Right atrium auricular region (tissue), 2 donors: ENCODE measurements around the gene PIKFYVE. TPM values are rescaled to one million over a fixed set of nuclear protein-coding genes. Genes with fewer than 3 reads are reported as not detected.

Source experiments
- DNase-seq: peaks from one replicate; pipeline ENCODE4 v3.0.0-alpha.2; 2019; ENCODE audit warnings: low spot score
- H3K27ac ChIP-seq, 2 donors: fragments of 200-600 bp; sonication (generic); 1 replicate in 1 of 2; 2 replicates in 1 of 2; pipeline ENCODE4 v1.5.1; 2016 to 2019
- H3K27me3 ChIP-seq, 2 donors: fragments of 200-600 bp; sonication (generic); one replicate each; pipeline versions ENCODE4 v1.5.1 to v1.6.0; 2017 to 2019
- H3K36me3 ChIP-seq: fragments of 200-600 bp; sonication (generic); one replicate; pipeline ENCODE4 v1.5.1; 2016
- H3K4me1 ChIP-seq, 2 donors: fragments of 200-600 bp; sonication (generic); one replicate each; pipeline versions ENCODE4 v1.5.1 to v1.6.0; 2017 to 2019
- H3K4me3 ChIP-seq, 2 donors: fragments of 200-600 bp; sonication (generic); 1 replicate in 1 of 2; 2 replicates in 1 of 2; pipeline ENCODE4 v1.5.1; 2017 to 2019; ENCODE audit warnings: mild to moderate bottlenecking in 1 of 2, moderate library complexity in 1 of 2
- H3K9me3 ChIP-seq, 2 donors: fragments of 200-600 bp; sonication (generic); one replicate each; pipeline ENCODE4 v1.5.1; 2019
- total RNA-seq, 2 donors: library from RNA; depleted of rRNA; stranded (reverse); fragments of >200 nt; gene quantifications; one replicate each; pipeline ENCODE4 v1.1.0, GENCODE V29; 2016
- TF ChIP-seq, protein P1 (sequence below), 2 donors: fragments of 200-600 bp; sonication (generic); IDR thresholded peaks; one replicate each; pipeline ENCODE4 v1.5.1; 2019; ENCODE audit warnings: antibody characterized with exemption in 2 of 2

The PIKFYVE gene
- total RNA-seq, 2 donors from 2014 or later, result 15.8 to 17.8 TPM

DNA sequence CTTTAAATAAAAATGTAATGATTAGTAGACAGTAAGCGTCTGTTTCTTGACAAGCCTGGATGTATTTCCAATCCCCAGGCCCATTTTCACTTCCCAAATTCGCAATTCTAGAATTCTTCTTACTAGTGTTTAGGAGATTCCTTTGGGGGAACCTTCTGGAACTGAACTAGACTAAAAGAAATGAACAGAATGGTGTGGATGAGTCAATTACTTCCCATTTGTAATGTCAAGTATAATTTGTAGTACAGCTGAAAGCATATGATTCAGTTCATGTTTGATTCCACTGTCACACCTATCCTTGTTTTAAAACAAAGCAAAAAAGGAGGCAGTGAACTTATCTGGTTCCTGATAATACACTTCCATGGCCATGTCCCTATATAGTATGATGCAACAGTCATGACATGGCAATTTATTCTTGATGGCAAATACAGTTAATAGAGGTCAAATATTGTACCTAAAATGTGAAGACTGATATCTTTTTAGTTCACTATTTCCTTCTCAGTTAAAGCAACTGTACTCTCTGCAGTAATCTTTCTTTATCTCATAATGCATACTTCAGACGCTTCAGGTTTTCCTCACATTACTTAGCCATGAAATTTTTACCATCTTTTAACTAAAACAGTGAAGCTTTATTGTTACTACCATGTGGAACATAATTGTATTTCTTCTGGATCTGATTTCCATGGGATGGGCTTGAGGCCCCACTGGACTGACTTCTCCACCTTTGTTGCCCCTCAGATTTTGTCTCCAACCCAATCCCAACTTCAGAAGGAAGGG lies 13.2 kb upstream of the PIKFYVE start:
- peaks cover 0 to 32% of the 10 kb centered on the region in 2 donors for H3K4me1 ChIP-seq
- TF ChIP-seq, protein P1, sequence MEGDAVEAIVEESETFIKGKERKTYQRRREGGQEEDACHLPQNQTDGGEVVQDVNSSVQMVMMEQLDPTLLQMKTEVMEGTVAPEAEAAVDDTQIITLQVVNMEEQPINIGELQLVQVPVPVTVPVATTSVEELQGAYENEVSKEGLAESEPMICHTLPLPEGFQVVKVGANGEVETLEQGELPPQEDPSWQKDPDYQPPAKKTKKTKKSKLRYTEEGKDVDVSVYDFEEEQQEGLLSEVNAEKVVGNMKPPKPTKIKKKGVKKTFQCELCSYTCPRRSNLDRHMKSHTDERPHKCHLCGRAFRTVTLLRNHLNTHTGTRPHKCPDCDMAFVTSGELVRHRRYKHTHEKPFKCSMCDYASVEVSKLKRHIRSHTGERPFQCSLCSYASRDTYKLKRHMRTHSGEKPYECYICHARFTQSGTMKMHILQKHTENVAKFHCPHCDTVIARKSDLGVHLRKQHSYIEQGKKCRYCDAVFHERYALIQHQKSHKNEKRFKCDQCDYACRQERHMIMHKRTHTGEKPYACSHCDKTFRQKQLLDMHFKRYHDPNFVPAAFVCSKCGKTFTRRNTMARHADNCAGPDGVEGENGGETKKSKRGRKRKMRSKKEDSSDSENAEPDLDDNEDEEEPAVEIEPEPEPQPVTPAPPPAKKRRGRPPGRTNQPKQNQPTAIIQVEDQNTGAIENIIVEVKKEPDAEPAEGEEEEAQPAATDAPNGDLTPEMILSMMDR (IDR thresholded peaks at IDR 0.05), result no peak
- H3K27ac ChIP-seq, result peak overlapping the region in 1 of 2 donors; percentile 92
- H3K27me3 ChIP-seq, result no peaks in the 10 kb centered on the region
- DNase-seq, result no peak
- peak overlapping the region in 1 of 2 donors; percentile 85 for H3K4me3 ChIP-seq
- no peaks in the 10 kb centered on the region for H3K9me3 ChIP-seq
- H3K36me3 ChIP-seq, result peaks cover 27% of the 10 kb centered on the region

DNA sequence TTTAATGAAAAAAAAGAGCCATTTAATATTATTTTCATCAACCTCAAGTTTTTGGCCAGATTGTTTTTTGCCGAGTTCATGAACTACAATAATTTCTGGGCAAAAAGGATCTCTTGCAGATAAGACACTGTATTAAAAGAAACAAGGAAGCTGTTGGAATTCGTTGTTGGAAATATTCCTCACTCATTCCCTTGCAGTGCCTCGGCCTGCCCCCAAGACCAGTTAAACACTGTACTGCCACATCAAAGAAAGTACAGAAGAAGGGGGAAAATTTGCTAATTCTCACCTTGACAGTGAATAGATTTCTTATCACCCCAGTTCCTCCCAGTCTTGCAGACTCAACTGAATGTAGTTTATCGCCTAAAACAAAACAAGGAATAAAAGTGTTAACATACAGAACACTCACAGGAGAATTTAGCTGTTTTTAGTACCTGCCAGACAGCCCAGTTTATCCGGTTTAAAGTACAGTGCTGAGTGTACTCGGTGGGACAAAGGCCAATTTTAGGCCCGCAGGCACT lies 12.4 kb upstream of the PIKFYVE start:
- TF ChIP-seq, protein P1 (IDR thresholded peaks at IDR 0.05), result no peak
- no peak for DNase-seq
- peaks cover 0 to 32% of the 10 kb centered on the region in 2 donors for H3K4me1 ChIP-seq
- peak overlapping the region; percentile 77 to 92 for H3K27ac ChIP-seq
- H3K9me3 ChIP-seq, result no peaks in the 10 kb centered on the region
- H3K4me3 ChIP-seq, result peak overlapping the region; percentile 76 to 85
- H3K27me3 ChIP-seq, result no peaks in the 10 kb centered on the region
- peaks cover 20% of the 10 kb centered on the region for H3K36me3 ChIP-seq

DNA sequence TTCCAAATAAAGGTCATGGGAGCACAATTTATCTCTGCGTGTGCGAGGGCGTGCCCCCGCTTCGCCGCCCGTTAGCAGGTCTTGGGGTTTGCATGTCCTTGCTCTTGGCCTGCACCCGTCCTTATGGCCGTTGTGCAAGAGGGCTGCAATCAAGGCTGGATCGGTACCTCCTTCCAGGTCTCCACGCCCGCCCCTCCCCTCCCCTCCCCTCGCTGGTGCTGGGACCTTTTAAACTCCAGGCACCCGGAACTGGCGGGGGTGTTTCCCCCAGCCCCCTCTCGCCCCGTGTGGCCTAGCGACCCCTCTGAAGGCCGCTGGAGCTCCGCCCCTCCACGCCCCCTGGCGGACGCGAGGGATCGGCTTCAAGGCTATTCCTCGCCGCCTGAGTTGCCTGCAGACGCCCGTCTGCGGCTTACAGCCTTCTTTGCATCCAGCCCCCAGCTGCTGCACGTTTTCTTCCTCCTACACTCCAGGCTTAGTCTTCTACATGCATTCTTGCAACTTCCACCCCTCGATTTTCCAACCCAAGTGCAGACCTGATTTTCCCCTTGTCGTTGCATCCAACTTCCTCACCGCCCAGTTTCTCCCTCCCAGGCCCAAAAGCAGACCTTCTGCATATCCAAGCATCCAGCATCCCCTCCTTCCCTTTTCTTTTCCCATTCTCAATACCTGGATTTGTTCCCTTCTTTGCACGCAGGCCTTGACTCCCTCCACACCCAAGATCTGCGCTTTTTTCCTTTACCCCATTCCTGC lies 11.8 kb upstream of the PIKFYVE start:
- H3K4me3 ChIP-seq, result peak overlapping the region; percentile 76 to 85
- no peaks in the 10 kb centered on the region for H3K27me3 ChIP-seq
- peaks cover 0 to 32% of the 10 kb centered on the region in 2 donors for H3K4me1 ChIP-seq
- DNase-seq, result peak; percentile 73
- TF ChIP-seq, protein P1 (IDR thresholded peaks at IDR 0.05), result peak; percentile 71 to 93
- H3K9me3 ChIP-seq, result no peaks in the 10 kb centered on the region
- peaks cover 14% of the 10 kb centered on the region for H3K36me3 ChIP-seq
- H3K27ac ChIP-seq, result peak overlapping the region; percentile 77 to 92

DNA sequence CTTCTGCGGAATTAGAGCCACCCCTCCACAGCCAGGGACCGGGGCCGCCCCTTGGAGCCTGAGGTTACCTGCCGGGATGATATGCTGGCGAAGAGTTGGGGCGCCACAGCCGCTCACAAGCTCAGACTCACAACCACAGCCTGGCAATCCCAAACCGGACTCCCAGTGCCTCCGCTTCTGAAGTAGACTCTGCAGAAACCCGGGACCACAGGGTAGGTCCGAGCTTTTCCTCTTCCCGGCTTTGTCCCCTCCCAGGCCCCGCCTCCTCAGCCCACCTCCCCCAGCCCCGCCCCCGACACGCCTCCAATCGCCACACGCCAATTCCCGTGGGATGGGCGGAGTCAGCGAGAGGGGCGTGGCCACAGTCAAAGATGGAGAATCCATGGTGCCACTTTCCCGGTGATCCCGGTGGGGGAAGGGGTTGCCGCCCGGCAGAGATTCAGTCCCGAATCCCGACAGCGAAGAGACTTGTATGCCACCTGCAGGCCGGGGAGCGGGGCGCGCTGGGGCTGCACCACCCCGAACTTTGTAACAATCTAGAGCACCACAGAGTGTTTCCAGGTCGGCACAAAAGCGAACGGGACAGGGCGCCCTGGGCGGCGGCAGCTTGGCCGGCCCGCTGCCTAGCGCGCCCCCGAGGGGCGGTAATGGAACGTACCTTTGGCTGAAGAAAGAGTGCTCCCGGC lies 11.0 kb upstream of the PIKFYVE start, which contains the start of gene IDH1:
Gene IDH1 (minus strand): TSS at position 201 of the 686 bp plus-strand sequence. CDS start 3,520 bp downstream, outside the sequence.
- TF ChIP-seq, protein P1 (IDR thresholded peaks at IDR 0.05), result peak; percentile 29 to 58
- H3K4me1 ChIP-seq, result peaks cover 0 to 32% of the 10 kb centered on the region in 2 donors
- peak within 1 kb of the TSS; percentile 76 to 85 for H3K4me3 ChIP-seq
- peak within 1 kb of the TSS; percentile 77 to 92 for H3K27ac ChIP-seq
- H3K9me3 ChIP-seq, result no peaks in the 10 kb centered on the region
- H3K36me3 ChIP-seq, result peaks cover 9% of the 10 kb centered on the region
- H3K27me3 ChIP-seq, result no peaks in the 10 kb centered on the region
- peak; percentile 97 for DNase-seq

DNA sequence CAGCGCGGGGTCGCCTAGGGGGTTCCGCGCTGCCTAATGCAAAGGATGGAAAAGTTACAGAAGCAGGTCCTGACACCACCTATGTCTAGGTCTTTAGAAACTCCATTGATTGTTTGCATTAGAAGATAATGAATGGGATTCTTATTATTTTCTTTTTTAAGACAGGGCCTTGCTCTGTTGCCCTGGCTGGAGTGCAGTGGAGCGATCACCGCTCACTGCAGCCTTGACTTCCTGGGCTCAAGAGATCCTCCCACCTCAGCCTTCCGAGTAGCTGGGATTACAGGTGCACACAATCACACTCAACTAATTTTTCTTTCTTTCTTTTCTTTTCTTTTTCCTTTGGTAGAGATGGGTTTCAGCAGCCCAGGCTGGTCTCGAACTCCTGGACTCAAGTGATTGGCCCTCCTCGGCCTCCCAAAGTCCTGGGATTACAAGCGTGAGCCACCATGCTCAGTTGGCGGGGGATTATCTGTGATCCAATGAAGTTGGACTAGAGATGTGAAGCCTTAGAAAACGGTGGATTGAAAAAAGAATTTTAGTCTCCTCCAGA lies 10.4 kb upstream of the PIKFYVE start:
- no peak for DNase-seq
- H3K9me3 ChIP-seq, result no peaks in the 10 kb centered on the region
- TF ChIP-seq, protein P1 (IDR thresholded peaks at IDR 0.05), result no peak
- H3K27ac ChIP-seq, result peak overlapping the region; percentile 77 to 92
- peaks cover 2% of the 10 kb centered on the region for H3K36me3 ChIP-seq
- no peaks in the 10 kb centered on the region for H3K27me3 ChIP-seq
- H3K4me3 ChIP-seq, result peak overlapping the region; percentile 76 to 85
- peaks cover 0 to 29% of the 10 kb centered on the region in 2 donors for H3K4me1 ChIP-seq
